IPS-15b (cell line): ENCODE data around the gene SGPL1.

Experiments
- H3K27me3 ChIP-seq: one replicate; pipeline ENCODE4 v1.6.1; 2013; ENCODE audit warnings: low read length; ENCODE audit not compliant: control insufficient read depth, insufficient read depth
- H3K36me3 ChIP-seq: one replicate; pipeline ENCODE4 v1.6.1; 2013; ENCODE audit warnings: low read length; ENCODE audit not compliant: control insufficient read depth, insufficient read depth
- H3K4me1 ChIP-seq: one replicate; pipeline ENCODE4 v1.6.1; 2013; ENCODE audit warnings: mild to moderate bottlenecking, low read length; ENCODE audit not compliant: control insufficient read depth, insufficient read depth
- H3K4me3 ChIP-seq: one replicate; pipeline ENCODE4 v1.5.1; 2013; ENCODE audit warnings: low read depth, low read length
- H3K9ac ChIP-seq: one replicate; pipeline ENCODE4 v1.6.1; 2013; ENCODE audit warnings: low read depth, mild to moderate bottlenecking, low read length
- H3K9me3 ChIP-seq: one replicate; pipeline ENCODE4 v1.6.1; 2013; ENCODE audit warnings: mild to moderate bottlenecking, low read length; ENCODE audit not compliant: control insufficient read depth, insufficient read depth

The SGPL1 gene

DNA sequence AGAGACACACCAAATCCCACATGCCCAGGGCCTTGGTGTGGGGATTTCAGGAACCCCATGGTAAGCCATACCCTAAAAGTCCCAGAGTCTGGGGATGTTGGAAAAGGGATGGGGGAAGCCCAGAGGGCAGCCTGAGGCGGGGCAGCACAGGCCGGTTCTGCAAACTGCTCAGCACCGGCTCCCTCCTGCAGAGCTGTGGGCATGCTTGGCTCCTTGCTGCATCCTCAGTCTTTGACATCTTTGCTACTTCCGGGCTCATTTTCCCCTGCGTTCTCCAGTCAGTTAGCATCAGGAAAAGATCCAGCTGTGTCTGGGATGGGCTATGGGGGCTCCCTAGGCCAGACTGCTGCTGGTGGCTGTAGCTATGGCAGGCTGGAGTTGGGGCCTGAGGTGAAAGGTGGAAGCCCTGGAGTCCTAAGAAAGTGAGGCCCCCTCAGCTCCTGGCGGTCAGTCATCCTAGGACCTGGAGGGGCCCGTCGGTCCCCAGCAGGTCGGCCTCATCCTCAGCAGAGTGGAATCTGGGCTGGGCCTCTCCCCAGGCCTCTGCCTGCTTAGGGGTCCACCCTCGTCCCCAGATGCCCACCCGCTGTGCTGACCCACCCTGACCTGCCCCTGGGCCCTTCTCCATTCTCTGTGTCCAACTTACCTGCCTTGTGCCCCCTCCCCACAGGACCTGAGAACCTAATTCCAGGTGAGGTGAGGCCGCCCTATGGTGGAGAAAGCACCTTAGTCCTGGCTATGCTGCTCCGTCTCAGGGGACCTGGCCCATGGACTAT, 39.9 kb upstream of the SGPL1 start:
- Histone ChIP-seq H3K36me3 (no peaks in the 10 kb centered on the region), H3K4me3 (no peak overlapping the region), H3K9me3 (no peaks in the 10 kb centered on the region), H3K4me1 (no peaks in the 10 kb centered on the region), H3K9ac (no peak overlapping the region), H3K27me3 (no peaks in the 10 kb centered on the region)

DNA sequence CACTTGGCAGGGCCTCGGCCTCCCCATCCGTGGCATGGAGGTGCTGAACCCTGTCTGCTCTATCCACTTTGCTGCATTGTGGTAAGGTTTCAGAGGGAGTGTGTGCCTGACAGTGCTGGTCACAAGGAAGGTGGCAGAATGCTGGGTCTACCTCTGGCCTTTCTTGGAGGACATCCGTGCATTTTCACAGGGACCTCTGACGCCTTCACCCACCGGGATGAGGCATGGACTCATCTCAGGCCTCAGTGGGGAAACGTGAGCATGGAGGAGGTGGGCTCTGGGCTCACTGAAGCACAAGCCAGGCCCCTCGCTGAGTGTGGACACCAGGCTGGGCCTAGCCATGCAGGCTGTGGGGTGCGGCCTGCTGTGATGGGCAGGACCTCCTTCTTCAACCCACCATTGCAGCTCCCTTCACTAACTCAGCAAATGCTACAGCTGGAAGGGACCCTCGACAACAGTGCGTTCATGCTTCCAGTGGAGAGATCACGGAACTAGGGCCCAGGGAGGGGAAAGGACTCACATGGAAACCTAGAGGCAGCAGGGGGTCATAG, 39.2 kb upstream of the SGPL1 start:
- no peaks in the 10 kb centered on the region for H3K4me1 ChIP-seq
- H3K27me3 ChIP-seq, result no peaks in the 10 kb centered on the region
- H3K36me3 ChIP-seq, result no peaks in the 10 kb centered on the region
- H3K9me3 ChIP-seq, result no peaks in the 10 kb centered on the region
- H3K4me3 ChIP-seq, result no peak overlapping the region
- H3K9ac ChIP-seq, result no peak overlapping the region

DNA sequence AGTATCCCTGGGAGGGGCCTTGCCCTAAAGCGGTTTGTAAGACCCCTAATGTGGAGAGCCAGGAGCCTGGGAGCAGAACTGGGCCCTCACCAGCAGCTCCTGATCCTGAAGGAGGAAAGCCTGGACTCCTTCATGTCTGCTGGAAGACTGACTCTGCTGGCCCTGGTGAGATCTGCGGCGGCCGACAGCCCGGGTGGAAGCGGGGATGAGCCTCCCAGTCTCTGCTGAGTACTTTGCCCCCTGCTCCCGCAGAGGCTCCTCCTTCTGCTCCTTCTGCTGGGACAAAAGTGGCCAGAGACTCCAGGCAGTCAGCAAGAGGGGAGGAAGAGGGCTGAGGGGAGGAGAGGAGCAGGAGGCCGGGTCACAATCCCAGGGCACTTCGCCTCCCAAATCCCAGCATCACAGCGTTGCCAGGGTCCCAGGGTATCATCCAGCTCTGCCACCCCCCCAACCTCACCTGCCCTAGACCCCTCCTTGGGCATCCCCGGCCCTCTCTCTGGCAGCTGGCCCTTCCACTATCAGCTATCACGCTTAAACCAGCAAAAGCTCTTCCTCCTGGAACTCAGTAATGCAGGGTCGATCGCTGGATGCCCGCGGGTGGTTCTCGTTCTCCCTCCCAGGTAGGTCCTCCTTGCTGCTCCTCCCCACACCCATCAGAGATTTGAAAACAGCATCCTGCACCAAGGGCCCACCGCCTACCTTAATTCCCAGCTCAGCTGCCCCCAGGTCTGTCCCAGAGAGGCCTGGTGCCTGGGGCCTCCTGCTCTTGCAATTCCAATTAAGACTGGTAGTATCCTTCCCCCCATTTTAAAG, 38.5 kb upstream of the SGPL1 start:
- H3K4me1 ChIP-seq, result no peaks in the 10 kb centered on the region
- H3K27me3 ChIP-seq, result no peaks in the 10 kb centered on the region
- no peak overlapping the region for H3K9ac ChIP-seq
- no peaks in the 10 kb centered on the region for H3K36me3 ChIP-seq
- no peaks in the 10 kb centered on the region for H3K9me3 ChIP-seq
- H3K4me3 ChIP-seq, result no peak overlapping the region

DNA sequence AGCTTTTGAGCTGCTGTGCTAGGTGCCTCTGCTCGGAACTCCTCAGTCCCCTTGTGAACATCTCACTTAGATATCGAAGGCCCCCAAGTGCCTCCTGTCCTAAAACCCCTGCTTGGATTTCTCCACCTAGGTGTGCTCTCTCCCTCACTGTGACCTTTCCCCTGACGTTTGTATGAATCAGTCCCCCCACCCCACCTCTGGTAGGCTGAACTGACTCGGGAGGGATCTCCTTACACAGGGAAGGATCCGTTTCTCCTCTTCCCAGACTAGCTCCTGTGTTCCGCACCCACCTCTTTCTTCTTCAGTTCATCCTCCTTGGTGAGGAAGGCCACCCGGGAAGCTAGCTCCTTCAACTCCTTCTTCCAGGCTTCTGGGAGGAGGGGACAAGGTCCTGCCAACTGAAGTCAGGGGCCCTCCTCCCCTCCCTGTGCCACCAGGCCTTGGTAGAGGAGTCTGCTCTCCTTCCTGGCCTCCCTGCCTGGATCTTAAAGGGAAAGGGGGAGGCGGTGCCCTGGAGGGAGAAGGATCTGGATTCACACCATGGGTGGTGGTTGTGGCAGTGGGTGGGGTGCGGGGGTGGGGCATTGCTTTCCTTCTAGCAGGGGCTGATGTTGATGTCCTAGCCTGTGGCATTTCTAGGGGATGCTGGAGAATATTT, 37.4 kb upstream of the SGPL1 start:
- Histone ChIP-seq H3K9me3 (no peaks in the 10 kb centered on the region), H3K36me3 (no peaks in the 10 kb centered on the region), H3K4me3 (no peak overlapping the region), H3K9ac (no peak overlapping the region), H3K27me3 (no peaks in the 10 kb centered on the region), H3K4me1 (no peaks in the 10 kb centered on the region)

GRCh38 chr10:70779088-70779487, 36.7 kb upstream of the SGPL1 start:
- Histone ChIP-seq H3K36me3 (no peaks in the 10 kb centered on the region), H3K4me1 (no peaks in the 10 kb centered on the region), H3K9me3 (no peaks in the 10 kb centered on the region), H3K27me3 (no peaks in the 10 kb centered on the region), H3K4me3 (no peak overlapping the region), H3K9ac (no peak overlapping the region)

GRCh38 chr10:70779511-70780369, 36.0 kb upstream of the SGPL1 start:
- Histone ChIP-seq H3K4me1 (no peaks in the 10 kb centered on the region), H3K27me3 (no peaks in the 10 kb centered on the region), H3K36me3 (no peaks in the 10 kb centered on the region), H3K9me3 (no peaks in the 10 kb centered on the region), H3K9ac (no peak overlapping the region), H3K4me3 (no peak overlapping the region)

DNA sequence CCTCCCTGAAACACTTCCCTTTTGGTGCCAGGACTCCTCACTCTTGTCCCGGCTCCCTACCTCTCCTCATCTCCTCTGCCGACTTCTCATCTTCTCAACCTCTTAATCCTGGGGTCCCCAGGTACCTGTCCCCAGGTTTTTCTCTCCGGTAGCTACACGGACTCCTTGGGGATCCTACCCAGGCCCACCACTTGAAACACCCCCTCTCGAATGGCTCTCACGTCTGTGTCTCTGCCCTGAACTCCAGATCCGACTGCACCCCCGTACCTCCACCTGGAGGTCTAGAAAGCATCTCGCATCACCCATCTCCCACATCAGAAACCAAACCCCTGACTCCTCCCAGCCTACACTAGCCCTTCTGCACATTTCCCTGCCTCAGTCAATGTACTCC, 35.4 kb upstream of the SGPL1 start:
- Histone ChIP-seq H3K27me3 (no peaks in the 10 kb centered on the region), H3K4me3 (no peak overlapping the region), H3K36me3 (no peaks in the 10 kb centered on the region), H3K4me1 (no peaks in the 10 kb centered on the region), H3K9me3 (no peaks in the 10 kb centered on the region), H3K9ac (no peak overlapping the region)

GRCh38 chr10:70780772-70781171, 35.0 kb upstream of the SGPL1 start:
- H3K4me3 ChIP-seq, result no peak overlapping the region
- H3K36me3 ChIP-seq, result no peaks in the 10 kb centered on the region
- H3K4me1 ChIP-seq, result no peaks in the 10 kb centered on the region
- H3K9ac ChIP-seq, result no peak overlapping the region
- no peaks in the 10 kb centered on the region for H3K27me3 ChIP-seq
- no peaks in the 10 kb centered on the region for H3K9me3 ChIP-seq

DNA sequence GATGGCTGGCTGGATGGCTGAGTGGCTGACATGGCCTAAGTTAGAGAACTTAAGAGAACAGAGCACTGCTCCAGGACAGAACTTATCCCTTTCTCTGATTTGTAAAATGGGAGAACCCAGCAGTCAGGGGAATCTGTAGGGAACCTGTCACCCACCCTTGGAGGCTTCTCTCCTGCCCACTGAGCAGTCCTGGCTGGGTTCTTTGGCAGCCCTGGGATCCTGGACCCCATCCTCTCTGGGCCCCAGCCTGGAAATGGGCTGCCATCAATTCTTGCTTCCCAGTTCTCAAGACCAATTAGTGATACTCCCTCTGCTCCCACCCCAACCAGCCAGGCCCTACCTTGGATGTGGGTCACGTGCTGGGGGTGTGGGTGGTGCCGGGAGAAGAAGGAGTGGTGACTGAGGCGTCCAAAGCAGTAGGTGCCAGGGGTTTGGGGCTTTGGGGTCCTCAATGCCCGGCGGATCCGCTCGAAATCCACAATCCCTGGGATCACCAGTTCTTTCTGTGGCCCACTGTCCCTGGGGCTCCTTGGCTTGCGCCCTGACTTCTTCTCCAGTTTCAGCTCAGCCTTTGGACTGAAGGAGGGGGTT, 34.2 kb upstream of the SGPL1 start:
- H3K4me3 ChIP-seq, result no peak overlapping the region
- H3K36me3 ChIP-seq, result no peaks in the 10 kb centered on the region
- H3K4me1 ChIP-seq, result no peaks in the 10 kb centered on the region
- H3K9ac ChIP-seq, result no peak overlapping the region
- H3K9me3 ChIP-seq, result no peaks in the 10 kb centered on the region
- H3K27me3 ChIP-seq, result no peaks in the 10 kb centered on the region

DNA sequence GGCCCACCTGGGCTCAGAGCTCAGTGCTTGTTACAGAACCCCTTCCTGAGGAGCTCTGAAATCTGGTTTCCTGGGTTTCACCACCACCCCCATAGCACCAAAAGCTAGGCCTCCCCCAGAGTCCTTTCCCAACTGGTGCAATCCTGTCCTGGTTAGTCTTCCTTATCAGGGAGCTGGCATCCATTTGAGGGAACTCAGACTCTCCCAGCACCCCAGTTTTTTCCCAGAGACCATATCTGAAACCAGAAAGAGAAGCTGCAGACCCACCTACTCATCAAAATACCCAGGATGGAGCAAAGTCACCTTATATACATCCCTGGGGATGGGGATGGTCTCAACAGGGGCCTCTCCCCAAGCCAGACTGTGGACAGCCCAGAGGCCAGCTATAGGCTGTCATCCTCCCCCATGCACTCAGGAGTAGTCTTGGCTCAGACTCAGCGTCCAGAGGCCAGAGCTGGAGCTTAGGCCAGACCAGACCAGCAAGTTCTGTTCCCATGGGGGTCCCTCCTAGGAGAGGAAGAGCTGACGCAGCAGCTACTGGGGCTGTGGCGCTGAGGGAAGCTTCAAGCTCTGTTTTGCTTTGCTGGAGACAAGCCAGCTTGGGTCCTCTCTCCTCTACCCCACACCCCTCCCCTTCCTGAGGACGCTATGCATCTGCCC, 33.5 kb upstream of the SGPL1 start:
- Histone ChIP-seq H3K9ac (no peak overlapping the region), H3K27me3 (no peaks in the 10 kb centered on the region), H3K4me3 (no peak overlapping the region), H3K4me1 (no peaks in the 10 kb centered on the region), H3K9me3 (no peaks in the 10 kb centered on the region), H3K36me3 (no peaks in the 10 kb centered on the region)
